ENCODE results near the gene HOXB4.

DNA sequence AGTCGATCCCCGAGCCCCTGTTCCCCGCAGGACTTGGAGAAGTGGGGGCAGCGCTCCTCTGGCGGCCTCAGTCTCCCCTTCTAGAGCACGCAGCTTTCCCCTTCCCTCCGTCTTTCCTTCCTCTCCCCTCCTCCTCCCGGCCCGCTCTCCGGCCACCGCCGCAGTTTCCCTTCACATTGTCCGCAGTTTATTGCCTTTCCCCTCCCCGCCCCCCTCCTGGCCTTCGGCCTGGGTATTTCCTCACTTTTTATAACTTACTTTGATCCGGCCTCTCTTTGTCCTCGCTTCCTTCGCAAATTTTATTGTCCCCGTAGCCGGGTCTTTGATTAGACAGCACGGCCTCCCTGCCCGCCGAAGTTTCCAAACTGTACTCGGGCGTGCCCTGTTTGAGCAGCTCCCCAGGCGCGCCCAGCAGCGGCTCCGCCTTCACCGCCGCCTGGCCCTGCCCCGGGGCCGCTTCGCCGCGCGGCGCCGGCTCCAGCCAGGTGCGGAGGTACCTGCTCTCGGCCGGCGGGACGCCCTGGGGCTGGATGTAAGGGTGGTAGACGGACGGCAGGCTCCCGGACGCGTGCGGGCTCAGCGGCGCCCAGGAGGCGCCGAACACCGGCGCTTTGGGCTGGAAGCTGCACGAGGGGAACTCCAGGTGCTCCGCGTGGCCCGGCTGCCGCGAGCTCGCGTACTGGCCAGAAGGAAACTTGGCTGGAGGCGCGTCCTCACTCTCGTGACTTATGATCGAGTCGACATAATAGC is 47.5 kb upstream of the HOXB4 start:
- peak; percentile 82 for TF ChIP-seq EZH2 (IDR thresholded peaks at IDR 0.05; ENCODE audit: low read length, missing control alignments)
- TF ChIP-seq, protein P1, sequence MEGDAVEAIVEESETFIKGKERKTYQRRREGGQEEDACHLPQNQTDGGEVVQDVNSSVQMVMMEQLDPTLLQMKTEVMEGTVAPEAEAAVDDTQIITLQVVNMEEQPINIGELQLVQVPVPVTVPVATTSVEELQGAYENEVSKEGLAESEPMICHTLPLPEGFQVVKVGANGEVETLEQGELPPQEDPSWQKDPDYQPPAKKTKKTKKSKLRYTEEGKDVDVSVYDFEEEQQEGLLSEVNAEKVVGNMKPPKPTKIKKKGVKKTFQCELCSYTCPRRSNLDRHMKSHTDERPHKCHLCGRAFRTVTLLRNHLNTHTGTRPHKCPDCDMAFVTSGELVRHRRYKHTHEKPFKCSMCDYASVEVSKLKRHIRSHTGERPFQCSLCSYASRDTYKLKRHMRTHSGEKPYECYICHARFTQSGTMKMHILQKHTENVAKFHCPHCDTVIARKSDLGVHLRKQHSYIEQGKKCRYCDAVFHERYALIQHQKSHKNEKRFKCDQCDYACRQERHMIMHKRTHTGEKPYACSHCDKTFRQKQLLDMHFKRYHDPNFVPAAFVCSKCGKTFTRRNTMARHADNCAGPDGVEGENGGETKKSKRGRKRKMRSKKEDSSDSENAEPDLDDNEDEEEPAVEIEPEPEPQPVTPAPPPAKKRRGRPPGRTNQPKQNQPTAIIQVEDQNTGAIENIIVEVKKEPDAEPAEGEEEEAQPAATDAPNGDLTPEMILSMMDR (conservative IDR thresholded peaks at IDR 0.05 in 1 of 2, IDR thresholded peaks at IDR 0.05 in 1 of 2; ENCODE audit: low read depth in 1 of 2, low read length in 2 of 2), result no peak
